ENCODE data around the gene REEP1. TPM values are rescaled to one million over a fixed set of nuclear protein-coding genes. Genes with fewer than 3 reads are reported as not detected.
A peak's percentile ranks its signal among the peaks of the same experiment; 100 is the strongest.

Gene REEP1
- total RNA-seq, 1 experiment from 2014 or later = 2.1 TPM

DNA sequence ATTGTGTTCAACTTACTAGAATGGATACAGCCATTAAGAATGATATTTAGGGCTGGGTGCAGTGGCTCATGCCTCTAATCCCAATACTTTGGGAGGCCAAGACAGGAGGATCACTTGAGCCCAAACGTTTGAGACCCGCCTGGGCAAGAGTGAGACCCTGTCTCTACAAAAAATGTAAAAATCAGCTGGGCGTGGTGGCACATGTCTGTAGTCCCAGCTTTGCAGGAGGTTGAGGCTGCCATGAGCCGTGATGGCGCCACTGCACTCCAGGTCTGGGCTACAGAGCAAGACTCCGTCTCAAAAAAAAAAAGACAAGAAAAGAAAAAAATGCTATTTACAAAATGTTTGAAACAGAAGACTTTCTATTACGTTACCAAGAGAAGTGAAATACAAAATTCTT lies 30.0 kb downstream of the REEP1 start:
- Histone ChIP-seq H3K27ac (no peak overlapping the region), H3K4me3 (no peak overlapping the region), H3K27me3 (no peaks in the 10 kb centered on the region; the same call in 1 of the 2 replicates), H3K4me1 (peaks cover 3% of the 10 kb centered on the region), H3K36me3 (no peaks in the 10 kb centered on the region), H3K9me3 (replicated peaks) (no peaks in the 10 kb centered on the region)
- no peak for DNase-seq

GRCh38 chr2:86305915-86306254 lies 31.5 kb downstream of the REEP1 start:
- DNase-seq = no peak
- Histone ChIP-seq H3K4me1 (peaks cover 12% of the 10 kb centered on the region), H3K27ac (no peak overlapping the region), H3K4me3 (no peak overlapping the region), H3K27me3 (no peaks in the 10 kb centered on the region), H3K36me3 (no peaks in the 10 kb centered on the region), H3K9me3 (replicated peaks) (no peaks in the 10 kb centered on the region)

- H3K9me3 ChIP-seq (replicated peaks) = no peaks in the 10 kb centered on the region
- DNase-seq = peak; percentile 32 to 68
- no peak overlapping the region for H3K27ac ChIP-seq
- H3K27me3 ChIP-seq = no peaks in the 10 kb centered on the region
- H3K4me1 ChIP-seq = peaks cover 12% of the 10 kb centered on the region
- no peaks in the 10 kb centered on the region for H3K36me3 ChIP-seq
- no peak overlapping the region for H3K4me3 ChIP-seq
These were observed 32.1 kb downstream of the REEP1 start for GRCh38 chr2:86305195-86305914.

DNA sequence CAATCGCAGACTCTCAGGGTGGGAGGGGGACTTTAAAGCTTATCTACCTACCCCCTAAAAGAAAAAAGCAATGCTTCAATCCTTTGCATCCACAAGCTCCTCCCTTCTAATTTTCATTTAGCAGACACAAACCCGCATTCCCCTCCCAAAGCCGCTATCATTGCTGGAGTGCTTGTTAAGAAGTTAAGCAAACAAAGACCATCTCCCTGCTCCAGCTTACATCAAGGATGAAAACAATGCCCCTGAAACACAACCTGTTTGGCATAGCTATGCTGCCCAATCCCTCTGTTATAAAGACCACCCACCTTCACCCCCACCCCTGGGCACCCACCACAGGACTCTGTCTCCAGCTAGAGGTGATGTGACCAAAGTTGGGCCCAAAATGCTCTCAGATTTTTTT lies 33.0 kb downstream of the REEP1 start:
- DNase-seq = no peak
- H3K27me3 ChIP-seq = no peaks in the 10 kb centered on the region
- no peaks in the 10 kb centered on the region for H3K36me3 ChIP-seq
- no peaks in the 10 kb centered on the region for H3K9me3 ChIP-seq (replicated peaks)
- no peak overlapping the region for H3K4me3 ChIP-seq
- no peak overlapping the region for H3K27ac ChIP-seq
- peaks cover 12% of the 10 kb centered on the region for H3K4me1 ChIP-seq

GRCh38 chr2:86302320-86302719 lies 35.1 kb downstream of the REEP1 start:
- Histone ChIP-seq H3K9me3 (replicated peaks) (no peaks in the 10 kb centered on the region), H3K4me3 (no peak overlapping the region), H3K27ac (no peak overlapping the region), H3K27me3 (no peaks in the 10 kb centered on the region; the same call in 1 of the 2 replicates), H3K4me1 (peaks cover 12% of the 10 kb centered on the region), H3K36me3 (no peaks in the 10 kb centered on the region)
- DNase-seq = no peak

GRCh38 chr2:86301711-86302202 lies 35.7 kb downstream of the REEP1 start:
- H3K27ac ChIP-seq = no peak overlapping the region
- DNase-seq = peak; percentile 82 to 90
- peaks cover 12% of the 10 kb centered on the region for H3K4me1 ChIP-seq

DNA sequence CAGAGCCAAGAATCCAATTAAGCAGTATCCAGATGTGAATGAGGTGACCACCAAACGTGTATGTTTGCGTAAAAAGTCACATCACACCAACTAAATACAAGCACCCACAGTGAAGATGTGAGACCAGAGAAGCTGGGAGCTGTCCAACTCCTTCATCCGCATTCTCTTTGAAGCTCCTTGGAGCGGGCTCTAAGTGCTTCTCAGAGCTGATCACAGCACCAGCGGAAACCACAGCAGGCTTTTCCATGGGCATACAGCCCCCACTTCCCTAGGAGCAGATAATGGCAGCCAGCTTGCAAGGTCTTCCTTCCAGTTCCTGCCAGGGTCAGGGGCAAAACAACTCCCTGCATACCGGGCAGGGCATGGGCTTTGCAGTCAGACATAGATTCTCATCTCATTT lies 36.4 kb downstream of the REEP1 start:
- peaks cover 12% of the 10 kb centered on the region for H3K4me1 ChIP-seq
- peak in 1 of 2 experiments; percentile 48 for DNase-seq
- H3K9me3 ChIP-seq (replicated peaks) = no peaks in the 10 kb centered on the region
- no peak overlapping the region for H3K4me3 ChIP-seq
- no peaks in the 10 kb centered on the region for H3K36me3 ChIP-seq
- H3K27me3 ChIP-seq = no peaks in the 10 kb centered on the region; the same call in 1 of the 2 replicates
- H3K27ac ChIP-seq = no peak overlapping the region

More at GRCh38 chr2:86301711-86302202, 35.7 kb downstream of the REEP1 start:
- H3K4me3 ChIP-seq = no peak overlapping the region
- no peaks in the 10 kb centered on the region; the same call in 1 of the 2 replicates for H3K27me3 ChIP-seq
- H3K9me3 ChIP-seq (replicated peaks) = no peaks in the 10 kb centered on the region
- H3K36me3 ChIP-seq = no peaks in the 10 kb centered on the region

GRCh38 chr2:86300496-86300895 lies 36.9 kb downstream of the REEP1 start:
- Histone ChIP-seq H3K27ac (no peak overlapping the region), H3K4me3 (no peak overlapping the region), H3K36me3 (no peaks in the 10 kb centered on the region), H3K9me3 (replicated peaks) (no peaks in the 10 kb centered on the region), H3K4me1 (peaks cover 12% of the 10 kb centered on the region), H3K27me3 (no peaks in the 10 kb centered on the region; the same call in 1 of the 2 replicates)
- DNase-seq = peak in 1 of 2 experiments; percentile 46

GRCh38 chr2:86298411-86299390 lies 38.7 kb downstream of the REEP1 start:
- no peaks in the 10 kb centered on the region for H3K36me3 ChIP-seq
- H3K9me3 ChIP-seq (replicated peaks) = no peaks in the 10 kb centered on the region
- H3K27ac ChIP-seq = no peak overlapping the region
- peak in 1 of 2 experiments; percentile 37 for DNase-seq
- H3K27me3 ChIP-seq = no peaks in the 10 kb centered on the region; the same call in 1 of the 2 replicates
- no peak overlapping the region for H3K4me3 ChIP-seq
- peaks cover 12% of the 10 kb centered on the region for H3K4me1 ChIP-seq

- H3K4me1 ChIP-seq = peaks cover 10% of the 10 kb centered on the region
- DNase-seq = no peak
- no peak overlapping the region for H3K27ac ChIP-seq
- H3K36me3 ChIP-seq = no peaks in the 10 kb centered on the region
- no peak overlapping the region for H3K4me3 ChIP-seq
- H3K27me3 ChIP-seq = no peaks in the 10 kb centered on the region; the same call in 1 of the 2 replicates
- no peaks in the 10 kb centered on the region for H3K9me3 ChIP-seq (replicated peaks)
These were observed 39.9 kb downstream of the REEP1 start for GRCh38 chr2:86297382-86298147.

GRCh38 chr2:86296947-86297346 lies 40.5 kb downstream of the REEP1 start:
- Histone ChIP-seq H3K36me3 (no peaks in the 10 kb centered on the region), H3K4me1 (peaks cover 4% of the 10 kb centered on the region), H3K4me3 (no peak overlapping the region), H3K27me3 (no peaks in the 10 kb centered on the region; the same call in 1 of the 2 replicates), H3K9me3 (replicated peaks) (no peaks in the 10 kb centered on the region), H3K27ac (no peak overlapping the region)
- no peak for DNase-seq

DNA sequence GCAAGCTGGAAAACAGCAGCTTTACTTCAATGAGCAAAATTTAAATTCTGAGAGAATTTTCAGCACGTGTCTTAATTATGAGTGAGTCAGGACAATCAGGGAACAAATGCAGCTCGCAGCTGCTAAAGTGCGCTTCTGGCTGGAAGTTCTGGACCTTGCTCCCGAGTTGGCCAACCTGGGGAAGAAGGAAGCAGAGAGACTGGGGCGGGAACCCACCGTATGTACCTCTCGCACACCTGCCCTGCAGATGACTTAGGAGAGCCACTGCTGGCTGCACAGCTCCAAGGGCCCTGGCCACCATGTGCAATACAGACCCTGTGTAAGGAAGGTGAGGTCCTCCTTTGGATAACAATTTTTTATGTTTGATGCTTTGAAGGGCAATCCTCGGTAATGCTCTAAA lies 42.4 kb downstream of the REEP1 start:
- Histone ChIP-seq H3K36me3 (no peaks in the 10 kb centered on the region), H3K4me1 (no peaks in the 10 kb centered on the region), H3K27me3 (no peaks in the 10 kb centered on the region; the same call in 1 of the 2 replicates), H3K9me3 (replicated peaks) (no peaks in the 10 kb centered on the region), H3K27ac (no peak overlapping the region), H3K4me3 (no peak overlapping the region)
- no peak for DNase-seq

- H3K27ac ChIP-seq = no peak overlapping the region
These were observed 43.8 kb downstream of the REEP1 start for GRCh38 chr2:86293612-86294011.

More at GRCh38 chr2:86293612-86294011, 43.8 kb downstream of the REEP1 start:
- H3K4me3 ChIP-seq = no peak overlapping the region
- H3K27me3 ChIP-seq = no peaks in the 10 kb centered on the region; the same call in 1 of the 2 replicates
- no peaks in the 10 kb centered on the region for H3K4me1 ChIP-seq
- no peaks in the 10 kb centered on the region for H3K9me3 ChIP-seq (replicated peaks)
- no peak for DNase-seq
- H3K36me3 ChIP-seq = no peaks in the 10 kb centered on the region

Measured in SJCRH30 (cell line).